Testis (tissue), 2 donors: ENCODE measurements around the gene TPO.

ENCODE experiments used
- POLR2A ChIP-seq: fragments of 450-650 bp; IDR thresholded peaks from one replicate; pipeline ENCODE4 v1.6.1; 2017; ENCODE audit warnings: antibody characterized with exemption, mild to moderate bottlenecking, moderate library complexity
- TF ChIP-seq, protein P1 (sequence below), 3 experiments: fragments of 450-650 bp in 2 of 3; fragments of 200-600 bp in 1 of 3; sonication (generic) in 1 of 3; IDR thresholded peaks; one replicate each; pipeline ENCODE4 v1.5.1; 2016 to 2019; ENCODE audit warnings: antibody characterized with exemption in 3 of 3, mild to moderate bottlenecking in 2 of 3, moderate library complexity in 1 of 3

DNA sequence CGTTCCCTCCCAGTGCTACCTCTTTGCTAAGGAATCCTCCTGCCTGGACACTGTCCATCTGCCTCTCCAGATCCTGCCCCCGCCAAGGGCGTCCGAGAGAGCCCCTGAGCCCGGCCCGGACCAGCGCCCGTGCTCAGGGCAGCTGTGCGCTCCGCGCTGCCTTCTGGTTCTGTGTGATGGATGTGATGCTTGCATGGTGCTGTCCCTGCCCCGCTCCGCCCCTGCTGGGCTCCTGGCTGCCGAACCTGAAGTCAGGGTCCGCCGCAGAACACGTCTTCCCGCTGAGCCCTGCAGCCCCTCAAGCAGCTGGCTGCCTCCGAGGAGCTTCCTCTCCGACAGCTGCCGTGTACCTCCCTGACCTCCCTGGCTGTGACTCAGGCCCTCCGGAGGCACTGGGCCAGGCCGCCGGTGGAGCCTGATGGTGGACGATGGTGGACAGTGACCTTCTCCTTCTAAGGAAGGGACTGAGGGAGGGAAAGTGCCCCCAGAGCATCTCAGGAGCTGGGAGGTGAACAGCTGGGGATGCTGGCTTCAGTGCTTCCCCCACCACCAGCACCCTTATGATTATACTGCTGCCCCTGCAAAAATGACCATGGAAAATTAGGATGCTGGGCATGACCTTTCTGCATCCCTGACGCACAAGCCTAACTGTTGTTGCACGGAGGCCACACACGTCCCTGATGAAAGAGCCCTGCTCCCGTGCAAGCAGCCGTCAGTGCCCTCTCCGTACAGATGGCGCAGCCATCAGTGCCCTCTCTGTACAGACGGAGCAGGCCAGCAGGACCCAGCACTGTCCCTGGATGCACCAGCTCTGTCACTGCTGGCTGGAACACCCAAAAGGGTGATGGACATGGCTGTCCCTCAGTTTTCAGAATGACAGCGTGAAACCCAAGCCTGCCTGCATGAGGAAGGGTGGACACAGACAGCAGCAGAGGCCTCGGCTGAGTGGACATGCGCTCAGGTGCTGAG lies 99.3 kb downstream of the TPO start:
- TF ChIP-seq, protein P1, sequence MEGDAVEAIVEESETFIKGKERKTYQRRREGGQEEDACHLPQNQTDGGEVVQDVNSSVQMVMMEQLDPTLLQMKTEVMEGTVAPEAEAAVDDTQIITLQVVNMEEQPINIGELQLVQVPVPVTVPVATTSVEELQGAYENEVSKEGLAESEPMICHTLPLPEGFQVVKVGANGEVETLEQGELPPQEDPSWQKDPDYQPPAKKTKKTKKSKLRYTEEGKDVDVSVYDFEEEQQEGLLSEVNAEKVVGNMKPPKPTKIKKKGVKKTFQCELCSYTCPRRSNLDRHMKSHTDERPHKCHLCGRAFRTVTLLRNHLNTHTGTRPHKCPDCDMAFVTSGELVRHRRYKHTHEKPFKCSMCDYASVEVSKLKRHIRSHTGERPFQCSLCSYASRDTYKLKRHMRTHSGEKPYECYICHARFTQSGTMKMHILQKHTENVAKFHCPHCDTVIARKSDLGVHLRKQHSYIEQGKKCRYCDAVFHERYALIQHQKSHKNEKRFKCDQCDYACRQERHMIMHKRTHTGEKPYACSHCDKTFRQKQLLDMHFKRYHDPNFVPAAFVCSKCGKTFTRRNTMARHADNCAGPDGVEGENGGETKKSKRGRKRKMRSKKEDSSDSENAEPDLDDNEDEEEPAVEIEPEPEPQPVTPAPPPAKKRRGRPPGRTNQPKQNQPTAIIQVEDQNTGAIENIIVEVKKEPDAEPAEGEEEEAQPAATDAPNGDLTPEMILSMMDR (IDR thresholded peaks at IDR 0.05): no peak
- no peak for TF ChIP-seq POLR2A
